ENCODE results near the gene OR4F15. TPM values are rescaled to one million over a fixed set of nuclear protein-coding genes. Genes with fewer than 3 reads are reported as not detected.
A peak's percentile ranks its signal among the peaks of the same experiment; 100 is the strongest.
"Not testable (repeated sequence)": the region's sequence is repeated elsewhere in the genome, so short reads cannot be mapped to it uniquely, and the experiment has no call there.

OR4F15 gene
- total RNA-seq, 3 donors from 2014 or later (not counting 1 experiment from before 2014, with no cell fraction given) = not detected

DNA sequence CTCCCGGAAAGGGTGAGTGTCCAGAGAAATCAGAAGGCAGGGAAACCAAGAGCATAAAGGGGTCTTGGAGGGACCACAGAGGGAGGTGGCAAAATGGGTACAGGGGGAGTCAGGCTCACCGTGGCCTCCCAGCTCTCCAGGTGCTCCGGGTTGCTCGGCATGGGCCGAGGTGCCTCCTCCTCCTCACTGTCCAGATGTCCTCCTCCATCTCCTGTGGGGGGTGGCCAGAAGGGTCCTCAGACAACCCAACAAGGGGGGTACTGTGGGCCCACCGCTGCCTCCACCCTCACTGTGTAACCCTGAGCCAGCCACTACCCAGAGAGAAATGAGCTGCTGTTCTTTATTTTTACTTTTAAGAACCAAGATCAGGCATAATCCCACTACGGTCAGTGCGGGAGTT is 39.1 kb upstream of the OR4F15 start:
- H3K4me3 Mint-ChIP-seq = no peak overlapping the region
- no peak for DNase-seq
- TF ChIP-seq, protein P1, sequence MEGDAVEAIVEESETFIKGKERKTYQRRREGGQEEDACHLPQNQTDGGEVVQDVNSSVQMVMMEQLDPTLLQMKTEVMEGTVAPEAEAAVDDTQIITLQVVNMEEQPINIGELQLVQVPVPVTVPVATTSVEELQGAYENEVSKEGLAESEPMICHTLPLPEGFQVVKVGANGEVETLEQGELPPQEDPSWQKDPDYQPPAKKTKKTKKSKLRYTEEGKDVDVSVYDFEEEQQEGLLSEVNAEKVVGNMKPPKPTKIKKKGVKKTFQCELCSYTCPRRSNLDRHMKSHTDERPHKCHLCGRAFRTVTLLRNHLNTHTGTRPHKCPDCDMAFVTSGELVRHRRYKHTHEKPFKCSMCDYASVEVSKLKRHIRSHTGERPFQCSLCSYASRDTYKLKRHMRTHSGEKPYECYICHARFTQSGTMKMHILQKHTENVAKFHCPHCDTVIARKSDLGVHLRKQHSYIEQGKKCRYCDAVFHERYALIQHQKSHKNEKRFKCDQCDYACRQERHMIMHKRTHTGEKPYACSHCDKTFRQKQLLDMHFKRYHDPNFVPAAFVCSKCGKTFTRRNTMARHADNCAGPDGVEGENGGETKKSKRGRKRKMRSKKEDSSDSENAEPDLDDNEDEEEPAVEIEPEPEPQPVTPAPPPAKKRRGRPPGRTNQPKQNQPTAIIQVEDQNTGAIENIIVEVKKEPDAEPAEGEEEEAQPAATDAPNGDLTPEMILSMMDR (IDR thresholded peaks at IDR 0.05) = no peak
- no peaks in the 10 kb centered on the region for H3K9me3 Mint-ChIP-seq
- Histone ChIP-seq H3K27me3 (ENCODE audit: control insufficient read depth, insufficient read depth, low read length) (no peaks in the 10 kb centered on the region), H3K4me3 (ENCODE audit: low read length) (no peak overlapping the region), H3K9me3 (ENCODE audit: control insufficient read depth, insufficient read depth, low read length) (no peaks in the 10 kb centered on the region), H3K36me3 (ENCODE audit: control insufficient read depth, insufficient read depth, low read length) (no peaks in the 10 kb centered on the region), H3K27ac (ENCODE audit: low read length) (no peak overlapping the region), H3K4me1 (ENCODE audit: control insufficient read depth, insufficient read depth, low read length) (no peaks in the 10 kb centered on the region)
- no peak overlapping the region for H3K27ac Mint-ChIP-seq
- ATAC-seq = no peak
- no peaks in the 10 kb centered on the region for H3K27me3 Mint-ChIP-seq (ENCODE audit: low read depth in 2 of 2)
- 95% methylated on average over 7 of the region's 8 CpGs for WGBS (ENCODE audit: insufficient coverage)
- H3K36me3 Mint-ChIP-seq = no peaks in the 10 kb centered on the region
- intact Hi-C loops (cut with micrococcal nuclease) = no loop called here
- no peaks in the 10 kb centered on the region for H3K4me1 Mint-ChIP-seq

DNA sequence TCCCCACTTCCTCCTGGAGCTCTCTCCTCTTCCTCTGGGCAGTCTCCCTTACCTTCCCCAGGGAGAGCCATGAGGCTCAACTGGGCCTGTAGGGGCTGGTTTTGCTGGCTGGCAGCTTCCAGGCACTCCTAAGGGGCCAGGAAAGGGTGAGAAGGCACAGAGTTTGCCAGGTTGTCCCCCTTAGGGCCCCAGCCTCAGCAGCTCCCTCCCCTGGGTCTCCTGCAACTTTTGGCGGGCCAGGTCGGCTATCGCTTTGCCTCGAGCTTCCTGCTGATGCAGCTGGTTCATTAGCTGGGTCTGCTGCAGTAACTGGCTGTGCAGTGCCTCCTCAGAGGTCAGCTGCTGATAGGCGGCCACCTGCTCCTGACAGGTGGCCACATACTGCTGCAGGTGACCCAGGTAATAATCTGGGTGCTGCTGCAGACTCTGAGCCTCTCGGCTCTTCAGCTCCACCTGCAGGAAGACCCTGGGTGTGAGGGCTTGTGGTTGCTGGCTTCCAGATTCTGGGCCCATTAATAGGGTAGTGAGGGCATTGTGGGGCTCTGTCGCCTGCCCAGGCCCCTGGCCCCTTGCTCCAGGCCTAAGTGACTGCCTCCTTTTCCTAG is 38.4 kb upstream of the OR4F15 start:
- Histone ChIP-seq H3K27me3 (ENCODE audit: control insufficient read depth, insufficient read depth, low read length) (no peaks in the 10 kb centered on the region), H3K4me3 (ENCODE audit: low read length) (no peak overlapping the region), H3K9me3 (ENCODE audit: control insufficient read depth, insufficient read depth, low read length) (no peaks in the 10 kb centered on the region), H3K36me3 (ENCODE audit: control insufficient read depth, insufficient read depth, low read length) (no peaks in the 10 kb centered on the region), H3K4me1 (ENCODE audit: control insufficient read depth, insufficient read depth, low read length) (no peaks in the 10 kb centered on the region), H3K27ac (ENCODE audit: low read length) (no peak overlapping the region)
- TF ChIP-seq, protein P1 (IDR thresholded peaks at IDR 0.05) = no peak
- no peak overlapping the region for H3K4me3 Mint-ChIP-seq
- intact Hi-C loops (cut with micrococcal nuclease) = no loop called here
- 80% methylated on average over 7 of the region's 7 CpGs for WGBS (ENCODE audit: insufficient coverage)
- ATAC-seq (no peak), DNase-seq (peak in 1 of 2 donors; percentile 23)
- H3K36me3 Mint-ChIP-seq = no peaks in the 10 kb centered on the region
- no peaks in the 10 kb centered on the region for H3K9me3 Mint-ChIP-seq
- no peak overlapping the region for H3K27ac Mint-ChIP-seq
- no peaks in the 10 kb centered on the region for H3K4me1 Mint-ChIP-seq
- no peaks in the 10 kb centered on the region for H3K27me3 Mint-ChIP-seq (ENCODE audit: low read depth in 2 of 2)

DNA sequence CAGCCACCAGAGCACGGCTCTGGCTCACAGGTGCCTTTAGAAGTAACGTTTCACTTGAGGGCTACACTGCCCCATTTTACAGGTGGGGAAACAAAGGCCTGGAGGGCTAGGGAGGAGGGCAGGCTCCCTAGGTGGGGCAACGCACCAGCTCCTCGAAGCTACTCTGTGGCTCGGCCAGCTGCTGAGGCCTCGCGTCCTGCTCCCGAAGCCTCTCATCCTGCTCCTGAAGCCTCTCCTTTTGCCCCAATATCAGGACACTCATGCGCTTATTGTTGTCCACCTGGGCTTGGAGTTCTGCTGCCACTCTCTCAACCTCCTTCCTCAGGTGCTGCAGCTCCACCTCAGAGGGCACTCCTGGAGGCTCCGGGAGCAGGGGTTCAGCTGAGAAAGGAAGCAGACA is 36.9 kb upstream of the OR4F15 start:
- H3K4me1 Mint-ChIP-seq = peaks cover 0 to 3% of the 10 kb centered on the region in 2 donors
- Histone ChIP-seq H3K4me1 (ENCODE audit: control insufficient read depth, insufficient read depth, low read length) (no peaks in the 10 kb centered on the region), H3K9me3 (ENCODE audit: control insufficient read depth, insufficient read depth, low read length) (no peaks in the 10 kb centered on the region), H3K27ac (ENCODE audit: low read length) (no peak overlapping the region), H3K36me3 (ENCODE audit: control insufficient read depth, insufficient read depth, low read length) (no peaks in the 10 kb centered on the region), H3K27me3 (ENCODE audit: control insufficient read depth, insufficient read depth, low read length) (no peaks in the 10 kb centered on the region), H3K4me3 (ENCODE audit: low read length) (no peak overlapping the region)
- no peak for ATAC-seq
- no peaks in the 10 kb centered on the region for H3K27me3 Mint-ChIP-seq (ENCODE audit: low read depth in 2 of 2)
- no peaks in the 10 kb centered on the region for H3K9me3 Mint-ChIP-seq
- 96% methylated on average over 10 of the region's 10 CpGs for WGBS (ENCODE audit: insufficient coverage)
- no peak for DNase-seq
- no peak overlapping the region for H3K4me3 Mint-ChIP-seq
- no peaks in the 10 kb centered on the region for H3K36me3 Mint-ChIP-seq
- intact Hi-C loops (cut with micrococcal nuclease) = no loop called here
- no peak overlapping the region for H3K27ac Mint-ChIP-seq
- TF ChIP-seq, protein P1 (IDR thresholded peaks at IDR 0.05) = no peak

DNA sequence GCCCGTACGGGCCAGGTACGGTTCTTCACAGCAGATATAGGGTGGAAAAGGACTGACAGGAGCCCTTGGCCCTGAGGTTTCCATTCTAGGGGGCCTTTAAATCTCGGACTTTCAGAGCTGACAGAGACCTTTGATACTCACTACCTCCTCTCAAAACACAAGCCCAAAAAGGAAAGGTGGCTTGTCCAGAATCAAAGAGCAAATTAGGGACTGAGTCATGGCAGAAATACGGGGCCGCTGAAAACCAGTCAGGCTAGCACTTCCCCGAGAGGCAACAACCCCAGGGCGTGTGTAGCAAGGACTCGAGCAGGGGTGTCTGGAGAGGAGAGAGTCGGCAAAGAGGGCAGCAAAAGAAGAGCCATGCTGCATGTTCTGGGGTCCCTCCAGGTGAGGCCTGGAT is 33.4 kb upstream of the OR4F15 start:
- H3K4me1 ChIP-seq (ENCODE audit: control insufficient read depth, insufficient read depth, low read length); H3K9me3 ChIP-seq (ENCODE audit: control insufficient read depth, insufficient read depth, low read length); H3K27me3 ChIP-seq (ENCODE audit: control insufficient read depth, insufficient read depth, low read length); H3K36me3 Mint-ChIP-seq; H3K36me3 ChIP-seq (ENCODE audit: control insufficient read depth, insufficient read depth, low read length); intact Hi-C loops (cut with micrococcal nuclease); ATAC-seq; H3K9me3 Mint-ChIP-seq; H3K27ac ChIP-seq (ENCODE audit: low read length); H3K4me3 Mint-ChIP-seq; H3K27ac Mint-ChIP-seq; DNase-seq; H3K4me1 Mint-ChIP-seq; H3K27me3 Mint-ChIP-seq (ENCODE audit: low read depth in 2 of 2); H3K4me3 ChIP-seq (ENCODE audit: low read length): not testable (repeated sequence)
- WGBS (ENCODE audit: insufficient coverage) = 89% methylated on average over 10 of the region's 10 CpGs

DNA sequence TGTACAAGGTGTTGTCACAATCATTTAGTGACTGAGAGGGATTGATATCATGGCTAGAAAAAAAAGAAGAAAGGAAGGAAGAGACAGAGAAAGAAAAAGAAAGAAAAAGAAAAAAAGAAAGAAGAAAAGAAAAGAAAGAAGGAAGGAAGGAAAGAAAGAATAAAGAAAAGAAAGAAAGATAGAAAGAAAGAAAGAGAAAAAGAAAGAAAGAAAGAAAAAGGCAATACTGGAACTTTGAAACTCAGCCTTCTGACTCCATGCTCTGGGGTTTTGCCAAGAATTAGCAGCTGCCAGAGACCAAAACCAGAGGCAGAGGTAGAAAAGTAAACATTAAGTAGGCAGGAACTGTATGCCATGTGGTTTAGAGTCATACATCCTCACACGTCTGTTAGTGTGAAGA is 31.8 kb upstream of the OR4F15 start:
- H3K4me1 Mint-ChIP-seq; H3K4me3 ChIP-seq (ENCODE audit: low read length); intact Hi-C loops (cut with micrococcal nuclease); ATAC-seq; H3K4me3 Mint-ChIP-seq; H3K27ac ChIP-seq (ENCODE audit: low read length); H3K27me3 ChIP-seq (ENCODE audit: control insufficient read depth, insufficient read depth, low read length); H3K9me3 Mint-ChIP-seq; H3K27ac Mint-ChIP-seq; H3K27me3 Mint-ChIP-seq (ENCODE audit: low read depth in 2 of 2); H3K4me1 ChIP-seq (ENCODE audit: control insufficient read depth, insufficient read depth, low read length); DNase-seq; H3K9me3 ChIP-seq (ENCODE audit: control insufficient read depth, insufficient read depth, low read length); H3K36me3 ChIP-seq (ENCODE audit: control insufficient read depth, insufficient read depth, low read length); H3K36me3 Mint-ChIP-seq: not testable (repeated sequence)
- no CpG with 5 or more reads among the region's 1 CpG for WGBS (ENCODE audit: insufficient coverage)
